Cardiac muscle cell (in vitro differentiated cells and primary cell): Measurements from ENCODE around the gene BEND4. TPM values are rescaled to one million over a fixed set of nuclear protein-coding genes. Genes with fewer than 3 reads are reported as not detected.

ENCODE experiments used
- DNase-seq, 2 donors: peaks; one replicate each; pipeline versions ENCODE4 v3.0.0 to v3.0.0-alpha.2; 2010 to 2017; ENCODE audit warnings: low read depth in 1 of 2, low spot score in 1 of 2
- H3K27ac ChIP-seq: fragments of 200-600 bp; sonication (generic); 2 replicates; pipeline ENCODE4 v1.5.1; 2016
- H3K27me3 ChIP-seq: fragments of 200-600 bp; sonication (generic); 2 replicates; pipeline ENCODE4 v1.6.0; 2016; ENCODE audit warnings: control low read depth
- H3K36me3 ChIP-seq: fragments of 200-600 bp; sonication (generic); 2 replicates; pipeline ENCODE4 v1.5.1; 2016; ENCODE audit warnings: control low read depth
- H3K4me1 ChIP-seq: fragments of 200-600 bp; sonication (generic); 2 replicates; pipeline ENCODE4 v1.8.1; 2017; ENCODE audit warnings: low read depth, mild to moderate bottlenecking, mixed run types
- H3K4me3 ChIP-seq: fragments of 200-600 bp; sonication (generic); 2 replicates; pipeline ENCODE4 v1.5.1; 2016; ENCODE audit warnings: mild to moderate bottlenecking
- H3K9me3 ChIP-seq: fragments of 200-600 bp; sonication (generic); 2 replicates; pipeline ENCODE4 v1.5.1; 2017; ENCODE audit warnings: low read depth, mild to moderate bottlenecking, control low read depth
- polyA plus RNA-seq: library from polyadenylated mRNA; unstranded; fragments of >200 nt; fragmentation: Nextera tagmentation; extraction: Ambion mirVana; gene quantifications from 2 replicates; pipeline ENCODE4 v1.2.1, GENCODE V29; 2016
- total RNA-seq: library from RNA; depleted of rRNA; stranded (reverse); fragments of >200 nt; gene quantifications from 2 replicates; pipeline ENCODE4 v1.2.3, GENCODE V29; 2016
- TF ChIP-seq, protein P1 (sequence below): IDR thresholded peaks from 2 replicates; pipeline ENCODE4 v1.5.1; 2012; ENCODE audit warnings: low read depth, mild to moderate bottlenecking, low read length

BEND4 gene
- total and polyA plus RNA-seq, 2 experiments from 2014 or later = 0.44 to 1.6 TPM

- TF ChIP-seq, protein P1, sequence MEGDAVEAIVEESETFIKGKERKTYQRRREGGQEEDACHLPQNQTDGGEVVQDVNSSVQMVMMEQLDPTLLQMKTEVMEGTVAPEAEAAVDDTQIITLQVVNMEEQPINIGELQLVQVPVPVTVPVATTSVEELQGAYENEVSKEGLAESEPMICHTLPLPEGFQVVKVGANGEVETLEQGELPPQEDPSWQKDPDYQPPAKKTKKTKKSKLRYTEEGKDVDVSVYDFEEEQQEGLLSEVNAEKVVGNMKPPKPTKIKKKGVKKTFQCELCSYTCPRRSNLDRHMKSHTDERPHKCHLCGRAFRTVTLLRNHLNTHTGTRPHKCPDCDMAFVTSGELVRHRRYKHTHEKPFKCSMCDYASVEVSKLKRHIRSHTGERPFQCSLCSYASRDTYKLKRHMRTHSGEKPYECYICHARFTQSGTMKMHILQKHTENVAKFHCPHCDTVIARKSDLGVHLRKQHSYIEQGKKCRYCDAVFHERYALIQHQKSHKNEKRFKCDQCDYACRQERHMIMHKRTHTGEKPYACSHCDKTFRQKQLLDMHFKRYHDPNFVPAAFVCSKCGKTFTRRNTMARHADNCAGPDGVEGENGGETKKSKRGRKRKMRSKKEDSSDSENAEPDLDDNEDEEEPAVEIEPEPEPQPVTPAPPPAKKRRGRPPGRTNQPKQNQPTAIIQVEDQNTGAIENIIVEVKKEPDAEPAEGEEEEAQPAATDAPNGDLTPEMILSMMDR = no peak
- H3K27me3 ChIP-seq = peaks cover 8% of the 10 kb centered on the region
- no peak for DNase-seq
Observed at GRCh38 chr4:42144028-42144427, 8.4 kb downstream of the BEND4 start.

DNA sequence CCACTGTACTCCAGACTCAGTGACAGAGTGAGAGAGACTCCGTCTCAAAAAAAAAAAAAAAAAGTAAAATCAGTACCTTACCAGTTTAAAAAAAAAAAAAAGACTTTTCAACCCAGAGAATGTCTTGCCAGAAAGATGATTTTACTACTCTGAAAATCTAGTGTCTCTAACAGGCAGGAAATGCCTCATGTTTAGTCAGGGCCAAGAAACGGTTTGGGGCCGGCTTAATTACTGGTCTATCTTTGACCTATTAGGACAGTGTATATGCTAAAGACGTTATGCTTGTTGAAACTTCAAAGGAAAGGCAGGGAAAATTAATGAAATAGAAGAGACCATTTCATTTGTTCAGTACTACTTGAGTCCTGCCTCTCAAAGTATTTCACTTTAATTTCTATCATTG lies 9.9 kb downstream of the BEND4 start:
- H3K27me3 ChIP-seq = no peaks in the 10 kb centered on the region
- H3K36me3 ChIP-seq = no peaks in the 10 kb centered on the region
- TF ChIP-seq, protein P1 = no peak
- no peak overlapping the region for H3K4me3 ChIP-seq
- H3K27ac ChIP-seq = no peak overlapping the region
- no peaks in the 10 kb centered on the region for H3K9me3 ChIP-seq
- no peak for DNase-seq
- no peaks in the 10 kb centered on the region for H3K4me1 ChIP-seq

More at GRCh38 chr4:42144028-42144427, 8.4 kb downstream of the BEND4 start:
- Histone ChIP-seq H3K9me3 (no peaks in the 10 kb centered on the region), H3K4me3 (no peak overlapping the region), H3K27ac (no peak overlapping the region), H3K4me1 (no peaks in the 10 kb centered on the region), H3K36me3 (no peaks in the 10 kb centered on the region)

DNA sequence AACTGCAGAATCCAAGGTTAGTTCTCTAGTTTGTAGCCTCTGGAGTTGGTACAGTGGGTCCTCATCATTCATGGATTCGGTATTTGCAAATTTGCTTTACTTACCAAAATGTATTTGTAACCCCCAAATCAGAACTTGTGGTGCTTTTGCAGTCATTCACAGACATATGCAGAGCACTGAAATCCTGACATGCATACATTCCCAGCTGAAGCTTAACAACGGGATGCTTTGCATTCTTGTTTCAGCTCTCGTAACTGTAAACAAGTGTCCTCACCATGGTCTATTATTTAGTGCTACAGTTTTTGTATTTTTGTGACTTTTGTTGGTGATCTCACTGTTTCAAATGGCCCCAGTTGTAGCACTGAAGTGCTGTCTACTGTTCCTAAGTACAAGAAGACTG lies 16.1 kb downstream of the BEND4 start:
- Histone ChIP-seq H3K4me1 (no peaks in the 10 kb centered on the region), H3K4me3 (no peak overlapping the region), H3K36me3 (no peaks in the 10 kb centered on the region), H3K9me3 (no peaks in the 10 kb centered on the region), H3K27ac (no peak overlapping the region), H3K27me3 (no peaks in the 10 kb centered on the region)
- DNase-seq = no peak
- TF ChIP-seq, protein P1 = no peak

DNA sequence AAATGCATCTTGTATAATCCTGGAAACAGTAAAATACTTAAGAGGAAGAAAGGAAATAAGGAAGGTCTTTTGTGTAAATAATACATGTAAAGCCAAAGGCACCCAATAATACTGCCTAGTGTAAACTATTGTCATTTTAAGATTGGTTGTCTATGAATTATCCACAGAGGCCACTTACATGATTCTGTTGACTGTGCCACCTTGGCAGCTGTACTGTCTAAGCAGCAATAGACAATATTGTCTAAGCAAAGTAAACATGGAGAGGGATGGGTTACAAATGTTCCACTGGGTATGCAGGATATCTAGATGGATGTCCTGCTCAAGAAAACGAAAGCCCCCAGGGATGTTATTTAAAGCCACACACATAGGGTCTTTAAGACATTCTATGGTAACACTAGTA lies 19.4 kb downstream of the BEND4 start:
- H3K4me3 ChIP-seq = no peak overlapping the region
- H3K27me3 ChIP-seq = no peaks in the 10 kb centered on the region
- H3K9me3 ChIP-seq = no peaks in the 10 kb centered on the region
- H3K27ac ChIP-seq = no peak overlapping the region
- no peaks in the 10 kb centered on the region for H3K36me3 ChIP-seq
- no peaks in the 10 kb centered on the region for H3K4me1 ChIP-seq
- DNase-seq = no peak
- TF ChIP-seq, protein P1 = no peak

- H3K4me3 ChIP-seq = no peak overlapping the region
- no peaks in the 10 kb centered on the region for H3K36me3 ChIP-seq
- no peak for DNase-seq
- no peak overlapping the region for H3K27ac ChIP-seq
- H3K27me3 ChIP-seq = no peaks in the 10 kb centered on the region
- TF ChIP-seq, protein P1 = no peak
- no peaks in the 10 kb centered on the region for H3K4me1 ChIP-seq
- H3K9me3 ChIP-seq = no peaks in the 10 kb centered on the region
Observed at GRCh38 chr4:42132099-42132498, 20.4 kb downstream of the BEND4 start.
